Heart right ventricle (tissue), 16 donors: ENCODE measurements around the gene GNG2. TPM values are rescaled to one million over a fixed set of nuclear protein-coding genes. Genes with fewer than 3 reads are reported as not detected.
A peak's percentile ranks its signal among the peaks of the same experiment; 100 is the strongest.

Experiments used
- ATAC-seq, 8 donors: fragments of 200-7000 bp; cut with Tn5 transposase; one replicate each; pipeline ENCODE4 v1.9.1; 2020; ENCODE audit warnings: mild to moderate bottlenecking in 8 of 8, moderate library complexity in 8 of 8, moderate number of reproducible peaks in 1 of 8
- DNase-seq, 2 donors: peaks; one replicate each; pipeline ENCODE4 v3.0.0-alpha.2; 2020
- H3K27ac ChIP-seq, 10 donors: fragments of 200-600 bp; sonication (generic) in 2 of 10; one replicate each; pipeline versions ENCODE4 v1.5.0 to v1.8.0; 2020 to 2022; ENCODE audit warnings: mild to moderate bottlenecking in 3 of 10
- H3K27me3 ChIP-seq, 7 donors: fragments of 200-600 bp; one replicate each; pipeline ENCODE4 v1.8.0; 2021 to 2022; ENCODE audit warnings: mild to moderate bottlenecking in 2 of 7
- H3K36me3 ChIP-seq, 9 donors: fragments of 200-600 bp; sonication (generic) in 1 of 9; one replicate each; pipeline versions ENCODE4 v1.5.0 to v1.8.0; 2020 to 2022; ENCODE audit warnings: mild to moderate bottlenecking in 2 of 9
- H3K4me1 ChIP-seq, 9 donors: fragments of 200-600 bp; sonication (generic) in 1 of 9; one replicate each; pipeline versions ENCODE4 v1.5.0 to v1.8.0; 2020 to 2022; ENCODE audit warnings: mild to moderate bottlenecking in 4 of 9
- H3K4me3 ChIP-seq, 10 donors: fragments of 200-600 bp; sonication (generic) in 2 of 10; one replicate each; pipeline versions ENCODE4 v1.5.0 to v1.8.0; 2020 to 2022; ENCODE audit warnings: mild to moderate bottlenecking in 7 of 10, moderate library complexity in 2 of 10
- H3K9me3 ChIP-seq, 11 donors: fragments of 200-600 bp in 10 of 11; sonication (generic) in 2 of 11; one replicate each; pipeline versions ENCODE4 v1.5.0 to v1.8.0; 2013 to 2022; ENCODE audit warnings: mild to moderate bottlenecking in 2 of 11, control low read depth in 1 of 11, moderate library complexity in 1 of 11
- CTCF ChIP-seq, 9 donors: fragments of 200-600 bp; sonication (generic) in 2 of 9; IDR thresholded peaks; one replicate each; pipeline versions ENCODE4 v1.5.0 to v1.8.0; 2021 to 2022; ENCODE audit warnings: antibody characterized with exemption in 9 of 9, mild to moderate bottlenecking in 5 of 9, moderate library complexity in 1 of 9
- WGBS, 2 donors: extraction: QIAGEN DNeasy Blood & Tissue Kit; methylation state at CpG; one replicate each; pipeline ENCODE4 v1.1.7; 2013; ENCODE audit warnings: inconsistent platforms in 1 of 2; 5-methylcytosine and 5-hydroxymethylcytosine counted together
- intact Hi-C, 10 donors: fragments of 100-400 bp; cut with DNase I; formaldehyde crosslinking; loops; one replicate each; pipeline versions ENCODE4 v1.11.1 to v1.14.2; 2022
- polyA plus RNA-seq, 2 donors: library from polyadenylated mRNA; stranded (reverse); fragments of 200-250 nt; gene quantifications; one replicate each; pipeline ENCODE4 v1.2.3, GENCODE V29; 2013
- total RNA-seq, 10 donors: library from RNA; stranded (reverse); fragmentation: NEBNext Ultra II Directional in 3 of 10; extraction: Animal tissue kit (Norgen Biotek cat#: 25700) in 3 of 10; gene quantifications; one replicate each; pipeline versions ENCODE4 v1.2.1 to v1.2.4, GENCODE V29; 2021 to 2023
- donor health status: Arrhythmogenic right ventricular cardiomyopathy.
- donor health status: ischemic (EF 13 %, LVEDD 7.1; RV severe dilation, severe dysfunction).
- donor health status: healthy with polysubstance abuse.
- donor health status: DM: no; HTN: yes; CAD: no.
- donor health status: DM: no; HTN: no; CAD: no.
- donor health status: ischemic (EF 25% LVEDD 6.9; RV normal size, moderate dysfunction).
- donor health status: ischemic (EF 25% LVEDD 5.7; RV mildly dilated, moderate dysfunction).
- donor health status: healthy.
- donor health status: DM: yes; HTN: yes; CAD: no.
- donor health status: Ischemic cardiomyopathy.
- donor health status: ischemic (EF 35%, LVEDD 5.7; RV mildly dilated, moderate dysfunction).
- donor health status: nonischemic (EF 11% LVEDD 7.7; RV severe dilation, severe dysfunction).
- donor health status: DM: yes; HTN: yes; CAD: no.
- donor health status: PGD.
- donor health status: ischemic (EF 29% LVEDD 5.4; RV normal size, mild dysfunction).
- donor health status: nonischemic (EF 23%, LVEDD 6.1; RV moderate dilation, normal function).

Gene GNG2
- total and polyA plus RNA-seq, 12 donors = 3.6 to 20.6 (median 7.2) TPM

DNA sequence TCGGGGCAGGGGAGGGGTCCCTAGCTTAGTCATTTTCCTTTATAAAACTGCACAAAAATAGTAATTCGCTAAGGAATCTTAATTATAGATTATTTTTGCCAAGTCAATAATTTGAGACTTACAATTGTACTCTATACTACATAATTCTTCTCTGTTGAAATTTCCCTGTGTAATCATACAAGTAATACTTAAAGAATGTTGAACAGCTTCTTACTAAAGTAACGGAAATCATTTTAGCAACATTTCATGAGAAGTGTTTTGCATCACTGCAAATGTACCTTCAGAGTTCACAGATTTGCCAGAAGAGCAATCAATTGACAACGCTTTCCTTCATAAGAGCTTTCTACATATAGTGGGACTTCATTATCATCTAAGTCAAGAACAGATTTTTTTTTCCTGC is 7.9 kb upstream of the GNG2 start:
- no peak overlapping the region for H3K4me3 ChIP-seq
- H3K27me3 ChIP-seq = no peaks in the 10 kb centered on the region
- 73 to 91% methylated on average over 4 of the region's 4 CpGs for WGBS, 2 donors
- H3K4me1 ChIP-seq = peaks cover 0 to 31% (median 0%) of the 10 kb centered on the region in 9 donors
- no peak for TF ChIP-seq CTCF (IDR thresholded peaks at IDR 0.05)
- no peak overlapping the region for H3K27ac ChIP-seq
- no peaks in the 10 kb centered on the region for H3K9me3 ChIP-seq
- ATAC-seq (no peak), DNase-seq (no peak)
- intact Hi-C loops = no loop called here
- no peaks in the 10 kb centered on the region for H3K36me3 ChIP-seq

DNA sequence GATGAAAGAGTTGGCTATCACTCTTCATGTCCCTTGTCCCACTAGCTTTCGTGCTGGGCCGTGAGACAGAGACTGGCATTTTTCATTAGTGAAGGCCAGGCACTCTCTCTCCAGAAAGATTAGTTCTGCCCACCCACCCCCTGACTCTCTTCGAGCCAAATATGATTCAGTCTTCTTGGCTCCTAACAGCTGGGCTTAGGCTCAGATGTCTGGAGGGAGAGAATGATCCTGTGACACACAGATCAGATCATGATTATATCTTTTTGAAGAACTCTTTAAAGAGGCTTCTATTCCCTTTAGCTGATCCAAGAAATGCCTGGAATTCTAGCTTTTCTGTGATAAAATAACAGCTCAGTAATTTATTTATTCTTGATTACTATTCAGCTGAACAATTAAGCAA is 5.2 kb upstream of the GNG2 start:
- DNase-seq (no peak), ATAC-seq (peak in 1 of 8 donors; percentile 42)
- Histone ChIP-seq H3K4me3 (no peak overlapping the region), H3K27ac (no peak overlapping the region), H3K27me3 (no peaks in the 10 kb centered on the region), H3K36me3 (no peaks in the 10 kb centered on the region), H3K4me1 (peaks cover 0 to 37% (median 6%) of the 10 kb centered on the region in 9 donors), H3K9me3 (no peaks in the 10 kb centered on the region)
- 68 to 76% methylated on average over 3 of the region's 3 CpGs for WGBS, 2 donors
- intact Hi-C loops = no loop called here
- no peak for TF ChIP-seq CTCF (IDR thresholded peaks at IDR 0.05)

- peaks cover 0 to 51% (median 7%) of the 10 kb centered on the region in 9 donors for H3K4me1 ChIP-seq
- peak overlapping the region in 1 of 10 donors; percentile 33 for H3K27ac ChIP-seq
- intact Hi-C loops = no loop called here
- H3K4me3 ChIP-seq = no peak overlapping the region
- 77 to 92% methylated on average over 1 of the region's 1 CpG for WGBS, 2 donors
- peaks cover 0 to 2% (median 0%) of the 10 kb centered on the region in 7 donors for H3K27me3 ChIP-seq
- DNase-seq = no peak
- H3K36me3 ChIP-seq = no peaks in the 10 kb centered on the region
- no peak for TF ChIP-seq CTCF (IDR thresholded peaks at IDR 0.05)
- no peak for ATAC-seq
- H3K9me3 ChIP-seq = no peaks in the 10 kb centered on the region
These were observed 3.6 kb upstream of the GNG2 start for GRCh38 chr14:51856792-51857296.

- Histone ChIP-seq H3K4me1 (peaks cover 0 to 74% (median 7%) of the 10 kb centered on the region in 9 donors), H3K27ac (no peak overlapping the region), H3K9me3 (no peaks in the 10 kb centered on the region), H3K36me3 (no peaks in the 10 kb centered on the region), H3K4me3 (no peak overlapping the region), H3K27me3 (peaks cover 0 to 9% (median 0%) of the 10 kb centered on the region in 7 donors)
- ATAC-seq (no peak), DNase-seq (no peak)
- intact Hi-C loops = no loop called here
- no peak for TF ChIP-seq CTCF (IDR thresholded peaks at IDR 0.05)
- WGBS, 2 donors = 85 to 91% methylated on average over 5 of the region's 5 CpGs
These were observed 1.3 kb upstream of the GNG2 start for GRCh38 chr14:51859131-51859530.
